GM12801 (cell line): ENCODE results near the gene NPM3.

Experiments
- TF ChIP-seq, protein P1 (sequence below): IDR thresholded peaks from one replicate; pipeline ENCODE4 v1.5.1; 2011; ENCODE audit warnings: control low read depth; ENCODE audit not compliant: insufficient read length; ENCODE audit errors: extremely low read depth

The NPM3 gene

DNA sequence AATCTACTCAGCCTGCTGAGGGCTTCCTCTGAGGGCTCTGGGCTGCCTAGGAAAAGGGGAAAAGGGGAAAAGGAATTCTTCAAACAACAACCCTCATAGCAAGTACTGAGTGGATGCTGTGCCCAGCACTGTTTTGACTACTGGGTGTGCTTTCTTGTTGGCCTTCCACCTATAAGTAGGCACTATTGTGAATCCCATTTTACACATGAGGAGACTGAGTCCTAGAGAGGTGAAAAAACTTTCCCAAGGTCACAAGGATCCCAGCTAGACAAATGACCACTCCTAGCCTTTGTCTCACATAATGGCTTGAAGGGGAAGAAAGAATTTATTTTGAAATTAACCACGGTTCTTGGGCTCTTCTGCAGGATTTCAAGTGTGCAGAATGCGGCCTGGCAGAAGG lies 24.4 kb downstream of the NPM3 start:
- TF ChIP-seq, protein P1, sequence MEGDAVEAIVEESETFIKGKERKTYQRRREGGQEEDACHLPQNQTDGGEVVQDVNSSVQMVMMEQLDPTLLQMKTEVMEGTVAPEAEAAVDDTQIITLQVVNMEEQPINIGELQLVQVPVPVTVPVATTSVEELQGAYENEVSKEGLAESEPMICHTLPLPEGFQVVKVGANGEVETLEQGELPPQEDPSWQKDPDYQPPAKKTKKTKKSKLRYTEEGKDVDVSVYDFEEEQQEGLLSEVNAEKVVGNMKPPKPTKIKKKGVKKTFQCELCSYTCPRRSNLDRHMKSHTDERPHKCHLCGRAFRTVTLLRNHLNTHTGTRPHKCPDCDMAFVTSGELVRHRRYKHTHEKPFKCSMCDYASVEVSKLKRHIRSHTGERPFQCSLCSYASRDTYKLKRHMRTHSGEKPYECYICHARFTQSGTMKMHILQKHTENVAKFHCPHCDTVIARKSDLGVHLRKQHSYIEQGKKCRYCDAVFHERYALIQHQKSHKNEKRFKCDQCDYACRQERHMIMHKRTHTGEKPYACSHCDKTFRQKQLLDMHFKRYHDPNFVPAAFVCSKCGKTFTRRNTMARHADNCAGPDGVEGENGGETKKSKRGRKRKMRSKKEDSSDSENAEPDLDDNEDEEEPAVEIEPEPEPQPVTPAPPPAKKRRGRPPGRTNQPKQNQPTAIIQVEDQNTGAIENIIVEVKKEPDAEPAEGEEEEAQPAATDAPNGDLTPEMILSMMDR: no peak

DNA sequence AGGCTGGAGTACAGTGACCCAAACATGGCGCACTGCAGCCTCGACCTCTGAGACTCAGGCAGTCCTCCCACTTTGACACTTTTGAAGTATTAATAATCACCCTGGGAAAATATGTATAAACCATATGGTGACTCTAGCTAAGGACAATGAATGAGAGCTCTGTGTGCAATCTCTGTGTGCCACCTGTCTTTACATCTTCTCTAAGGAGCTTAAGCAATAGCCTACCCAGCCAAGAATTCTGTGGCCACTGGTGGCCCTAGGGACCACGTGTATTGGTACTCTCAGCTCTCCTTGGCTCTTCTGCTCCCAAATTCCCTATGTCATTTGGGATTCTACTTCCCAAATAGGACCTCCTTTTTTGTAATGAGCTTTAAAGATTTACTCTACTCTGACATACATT lies 31.0 kb downstream of the NPM3 start:
- TF ChIP-seq, protein P1: no peak

DNA sequence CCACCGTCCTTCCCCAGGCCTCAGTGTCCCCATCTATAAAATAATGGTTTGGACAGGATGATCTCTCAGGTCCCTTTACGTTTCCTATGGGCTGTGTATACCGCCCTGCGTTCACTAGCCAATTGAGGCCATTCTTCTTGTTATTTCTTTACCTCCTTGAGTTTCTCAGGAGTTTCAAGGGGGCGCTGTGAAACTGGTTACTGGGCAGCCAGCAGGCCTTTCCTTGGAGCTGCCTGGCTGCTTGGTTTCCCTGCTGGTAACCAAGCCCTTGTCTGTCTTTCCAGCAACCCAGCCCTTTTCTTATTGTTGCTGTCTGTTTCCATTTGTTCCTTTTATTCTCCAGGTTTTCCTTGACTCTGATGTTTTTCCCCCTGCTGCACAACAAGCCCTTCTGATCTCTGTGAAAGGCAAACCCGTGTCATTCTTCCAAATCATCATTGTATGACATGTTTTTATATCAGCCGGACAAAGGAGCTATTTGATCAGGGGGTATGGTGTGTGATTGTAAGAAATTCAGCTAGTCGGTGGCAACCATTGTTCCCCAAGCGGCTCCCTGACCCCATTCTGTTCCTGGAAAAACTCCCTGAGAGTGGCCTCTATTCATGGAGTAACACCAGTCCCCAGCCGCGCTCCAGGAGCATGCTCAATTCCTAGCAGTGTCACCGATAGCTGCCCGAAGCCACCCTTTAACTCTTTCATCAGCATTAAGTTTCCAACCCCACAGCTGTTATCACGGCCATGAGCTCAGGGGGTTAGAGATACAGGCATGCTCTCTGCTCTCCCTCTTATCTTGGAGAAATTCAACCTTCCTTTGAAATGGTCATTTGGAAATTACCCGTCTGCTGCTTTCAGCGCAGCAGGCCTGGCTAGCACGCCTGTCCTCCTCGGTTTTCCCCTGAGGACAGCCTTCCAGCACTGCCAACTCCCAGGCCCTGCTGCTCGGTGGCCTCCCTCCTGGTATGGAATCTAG lies 33.9 kb downstream of the NPM3 start:
- TF ChIP-seq, protein P1: no peak

DNA sequence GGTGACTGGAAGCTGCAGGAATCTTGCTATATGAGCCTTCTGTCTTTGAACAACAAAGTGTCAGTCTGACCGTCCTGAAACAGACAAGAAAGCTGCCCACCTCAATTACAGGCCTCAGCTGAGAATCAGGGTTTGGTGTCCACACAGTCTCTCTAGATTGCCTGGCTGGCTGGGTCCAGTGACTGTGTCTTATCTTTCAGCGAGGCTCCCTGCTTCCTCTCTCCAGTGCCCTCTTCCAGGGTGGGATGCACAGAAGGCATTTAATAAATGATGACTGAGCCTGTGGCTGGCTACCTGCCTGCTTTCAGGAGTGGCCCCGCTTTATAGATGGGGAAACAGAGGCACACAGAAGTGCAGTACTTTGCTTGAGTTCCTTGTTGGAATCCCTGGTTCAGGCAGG lies 34.8 kb downstream of the NPM3 start:
- TF ChIP-seq, protein P1: no peak

DNA sequence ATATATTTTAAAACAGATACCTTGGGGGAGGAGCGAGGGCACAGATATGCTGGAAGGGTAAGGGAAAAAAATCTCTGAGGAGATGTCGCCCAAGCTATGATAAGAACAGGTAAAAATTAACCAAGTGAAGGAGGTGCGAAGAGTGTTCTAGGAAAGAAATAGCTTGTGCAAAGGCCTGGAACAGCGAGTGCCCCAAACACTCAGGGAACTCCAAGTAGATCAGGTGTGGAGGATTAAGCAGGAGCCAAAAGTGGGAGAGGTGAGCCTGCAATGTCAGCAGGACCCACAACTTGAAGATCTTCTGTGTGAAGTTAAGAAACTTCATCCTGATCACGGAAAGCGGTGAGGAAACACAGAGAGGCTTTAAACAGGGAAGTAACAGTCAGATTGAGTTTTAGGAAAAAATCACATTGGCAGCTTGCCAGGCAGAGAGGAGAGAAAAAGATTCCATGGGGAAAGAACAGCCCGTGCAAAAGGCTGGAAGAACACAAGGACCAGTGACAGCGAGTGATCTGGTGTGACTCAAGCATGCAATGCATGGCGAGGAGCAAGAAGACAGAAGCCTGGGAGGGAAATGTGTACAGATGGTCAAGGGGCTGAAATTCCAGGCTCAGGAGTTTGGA lies 38.1 kb downstream of the NPM3 start:
- TF ChIP-seq, protein P1: no peak

DNA sequence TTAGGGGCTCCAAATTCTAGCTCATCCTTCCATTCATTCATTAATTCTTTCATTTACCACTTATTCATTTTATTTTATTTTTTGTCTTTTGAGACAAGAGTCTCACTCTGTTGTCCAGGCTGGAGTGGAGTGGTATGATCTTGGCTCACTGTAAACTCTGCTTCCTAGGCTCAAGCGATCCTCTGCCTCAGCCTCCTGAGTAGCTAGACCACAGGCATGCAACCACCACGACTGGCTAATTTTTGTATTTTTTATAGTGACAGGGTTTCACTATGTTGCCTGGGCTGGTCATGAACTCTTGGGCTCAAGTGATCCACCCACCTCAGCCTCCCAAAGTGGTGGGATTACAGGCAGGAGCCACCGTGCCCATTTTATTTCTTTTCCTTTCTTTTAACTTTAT lies 39.0 kb downstream of the NPM3 start:
- TF ChIP-seq, protein P1: no peak

DNA sequence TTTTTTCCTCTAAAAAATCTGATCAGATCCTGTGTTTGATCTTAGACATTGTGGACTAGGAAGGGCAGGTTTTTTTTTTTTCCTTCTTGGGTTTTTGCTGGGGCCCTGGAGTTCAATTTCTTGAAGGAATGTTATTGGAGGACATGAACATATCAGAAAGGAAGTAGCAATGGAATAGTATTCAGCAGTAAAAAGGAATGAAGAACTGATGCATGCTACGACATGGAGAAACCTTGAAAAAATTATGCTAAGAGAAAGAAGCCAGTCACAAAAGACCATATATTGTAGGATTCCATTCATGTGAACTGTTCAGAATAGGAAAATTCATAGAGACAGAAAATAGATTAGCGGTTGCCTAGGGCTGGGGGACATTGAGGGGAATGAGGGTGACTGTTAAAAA lies 41.3 kb downstream of the NPM3 start:
- TF ChIP-seq, protein P1: no peak
